Cardiac muscle cell (in vitro differentiated cells and primary cell): Measurements from ENCODE around the gene MEGF6. TPM values are rescaled to one million over a fixed set of nuclear protein-coding genes. Genes with fewer than 3 reads are reported as not detected.

Experiments used
- DNase-seq, 2 donors: peaks; one replicate each; pipeline versions ENCODE4 v3.0.0 to v3.0.0-alpha.2; 2010 to 2017; ENCODE audit warnings: low read depth in 1 of 2, low spot score in 1 of 2
- H3K27ac ChIP-seq: fragments of 200-600 bp; sonication (generic); 2 replicates; pipeline ENCODE4 v1.5.1; 2016
- H3K27me3 ChIP-seq: fragments of 200-600 bp; sonication (generic); 2 replicates; pipeline ENCODE4 v1.6.0; 2016; ENCODE audit warnings: control low read depth
- H3K36me3 ChIP-seq: fragments of 200-600 bp; sonication (generic); 2 replicates; pipeline ENCODE4 v1.5.1; 2016; ENCODE audit warnings: control low read depth
- H3K4me1 ChIP-seq: fragments of 200-600 bp; sonication (generic); 2 replicates; pipeline ENCODE4 v1.8.1; 2017; ENCODE audit warnings: low read depth, mild to moderate bottlenecking, mixed run types
- H3K4me3 ChIP-seq: fragments of 200-600 bp; sonication (generic); 2 replicates; pipeline ENCODE4 v1.5.1; 2016; ENCODE audit warnings: mild to moderate bottlenecking
- H3K9me3 ChIP-seq: fragments of 200-600 bp; sonication (generic); 2 replicates; pipeline ENCODE4 v1.5.1; 2017; ENCODE audit warnings: low read depth, mild to moderate bottlenecking, control low read depth
- polyA plus RNA-seq: library from polyadenylated mRNA; unstranded; fragments of >200 nt; fragmentation: Nextera tagmentation; extraction: Ambion mirVana; gene quantifications from 2 replicates; pipeline ENCODE4 v1.2.1, GENCODE V29; 2016
- total RNA-seq: library from RNA; depleted of rRNA; stranded (reverse); fragments of >200 nt; gene quantifications from 2 replicates; pipeline ENCODE4 v1.2.3, GENCODE V29; 2016
- TF ChIP-seq, protein P1 (sequence below): IDR thresholded peaks from 2 replicates; pipeline ENCODE4 v1.5.1; 2012; ENCODE audit warnings: low read depth, mild to moderate bottlenecking, low read length

MEGF6 gene
- total and polyA plus RNA-seq, 2 experiments from 2014 or later, result 11.1 to 31.7 TPM

DNA sequence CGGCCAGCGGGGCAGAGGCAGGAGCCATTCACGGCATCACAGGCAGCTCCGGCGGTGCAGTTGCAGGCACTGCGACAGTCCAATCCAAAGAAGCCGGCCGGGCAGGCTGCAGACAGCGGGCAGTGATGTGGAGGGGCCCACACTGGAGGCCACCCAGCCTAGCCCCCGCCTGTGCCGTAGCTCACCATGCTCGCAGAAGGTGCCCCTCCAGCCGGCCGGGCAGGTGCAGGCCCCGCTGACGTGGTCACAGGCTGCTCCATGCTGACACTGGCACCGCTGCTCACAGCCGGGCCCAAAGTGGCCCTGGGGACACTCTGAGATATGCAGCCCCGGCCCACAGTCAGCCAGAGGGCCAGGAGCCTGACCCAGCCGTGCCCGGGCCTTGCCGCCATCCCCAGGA, 111.7 kb downstream of the MEGF6 start:
- DNase-seq, result no peak
- Histone ChIP-seq H3K4me1 (no peaks in the 10 kb centered on the region), H3K27me3 (no peaks in the 10 kb centered on the region), H3K4me3 (no peak overlapping the region), H3K27ac (no peak overlapping the region), H3K9me3 (no peaks in the 10 kb centered on the region), H3K36me3 (no peaks in the 10 kb centered on the region)
- TF ChIP-seq, protein P1, sequence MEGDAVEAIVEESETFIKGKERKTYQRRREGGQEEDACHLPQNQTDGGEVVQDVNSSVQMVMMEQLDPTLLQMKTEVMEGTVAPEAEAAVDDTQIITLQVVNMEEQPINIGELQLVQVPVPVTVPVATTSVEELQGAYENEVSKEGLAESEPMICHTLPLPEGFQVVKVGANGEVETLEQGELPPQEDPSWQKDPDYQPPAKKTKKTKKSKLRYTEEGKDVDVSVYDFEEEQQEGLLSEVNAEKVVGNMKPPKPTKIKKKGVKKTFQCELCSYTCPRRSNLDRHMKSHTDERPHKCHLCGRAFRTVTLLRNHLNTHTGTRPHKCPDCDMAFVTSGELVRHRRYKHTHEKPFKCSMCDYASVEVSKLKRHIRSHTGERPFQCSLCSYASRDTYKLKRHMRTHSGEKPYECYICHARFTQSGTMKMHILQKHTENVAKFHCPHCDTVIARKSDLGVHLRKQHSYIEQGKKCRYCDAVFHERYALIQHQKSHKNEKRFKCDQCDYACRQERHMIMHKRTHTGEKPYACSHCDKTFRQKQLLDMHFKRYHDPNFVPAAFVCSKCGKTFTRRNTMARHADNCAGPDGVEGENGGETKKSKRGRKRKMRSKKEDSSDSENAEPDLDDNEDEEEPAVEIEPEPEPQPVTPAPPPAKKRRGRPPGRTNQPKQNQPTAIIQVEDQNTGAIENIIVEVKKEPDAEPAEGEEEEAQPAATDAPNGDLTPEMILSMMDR, result no peak

DNA sequence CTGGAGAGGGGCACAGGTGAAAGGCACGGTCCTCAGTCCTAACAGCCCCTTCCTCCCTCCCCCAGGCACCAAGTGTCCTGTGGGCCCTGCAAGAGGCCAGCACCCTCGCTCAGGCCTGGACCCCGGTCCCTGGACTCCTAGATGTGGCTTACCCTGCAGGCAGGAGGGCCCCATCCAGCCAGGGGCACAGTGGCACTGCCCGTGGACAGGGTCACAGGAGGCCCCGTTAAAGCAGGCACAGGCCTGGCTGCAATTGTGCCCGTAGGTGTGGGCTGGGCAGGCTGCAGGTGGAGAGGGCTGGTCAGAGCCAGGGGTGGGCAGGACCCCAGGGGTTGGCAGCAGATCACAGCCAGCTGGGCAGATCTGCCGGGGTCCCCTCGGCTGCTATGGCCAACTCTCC, 112.3 kb downstream of the MEGF6 start:
- no peak for DNase-seq
- Histone ChIP-seq H3K36me3 (no peaks in the 10 kb centered on the region), H3K27ac (no peak overlapping the region), H3K9me3 (no peaks in the 10 kb centered on the region), H3K4me1 (no peaks in the 10 kb centered on the region), H3K27me3 (no peaks in the 10 kb centered on the region), H3K4me3 (no peak overlapping the region)
- TF ChIP-seq, protein P1, result no peak

DNA sequence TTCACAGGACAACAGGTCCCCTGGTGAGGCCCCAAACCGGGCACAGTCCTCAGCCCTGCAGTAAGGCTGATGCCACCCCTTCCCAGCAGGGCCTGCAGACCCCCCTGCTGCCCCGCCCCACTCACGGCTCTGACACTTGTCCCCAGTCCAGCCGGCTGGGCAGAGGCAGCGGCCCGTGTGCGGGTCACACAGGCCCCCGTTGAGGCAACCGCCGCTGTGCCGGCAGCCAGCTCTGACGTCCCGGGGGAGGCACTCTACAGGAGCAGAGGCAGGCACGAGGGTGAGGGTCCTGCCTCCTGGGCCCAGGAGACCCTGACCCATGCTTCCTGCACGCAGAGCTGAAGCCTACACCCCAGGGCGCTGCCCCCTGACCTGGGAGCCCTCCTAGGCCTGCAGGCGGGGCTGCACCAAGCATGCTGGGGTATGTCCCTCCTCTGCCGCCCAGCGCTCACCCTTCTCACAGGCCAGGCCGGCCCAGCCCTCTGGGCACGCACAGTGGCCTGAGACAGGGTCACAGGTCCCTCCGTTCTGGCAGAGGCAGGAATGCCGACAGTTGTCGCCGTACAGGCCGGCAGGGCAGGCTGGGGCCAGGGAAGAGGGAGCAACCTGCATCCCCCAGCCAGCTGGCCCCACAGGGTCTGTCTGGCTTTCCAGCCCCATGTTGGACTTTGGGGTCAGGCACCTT, 112.9 kb downstream of the MEGF6 start:
- no peaks in the 10 kb centered on the region for H3K27me3 ChIP-seq
- no peak overlapping the region for H3K4me3 ChIP-seq
- no peak overlapping the region for H3K27ac ChIP-seq
- H3K4me1 ChIP-seq, result no peaks in the 10 kb centered on the region
- H3K36me3 ChIP-seq, result no peaks in the 10 kb centered on the region
- TF ChIP-seq, protein P1, result no peak
- DNase-seq, result no peak
- no peaks in the 10 kb centered on the region for H3K9me3 ChIP-seq

DNA sequence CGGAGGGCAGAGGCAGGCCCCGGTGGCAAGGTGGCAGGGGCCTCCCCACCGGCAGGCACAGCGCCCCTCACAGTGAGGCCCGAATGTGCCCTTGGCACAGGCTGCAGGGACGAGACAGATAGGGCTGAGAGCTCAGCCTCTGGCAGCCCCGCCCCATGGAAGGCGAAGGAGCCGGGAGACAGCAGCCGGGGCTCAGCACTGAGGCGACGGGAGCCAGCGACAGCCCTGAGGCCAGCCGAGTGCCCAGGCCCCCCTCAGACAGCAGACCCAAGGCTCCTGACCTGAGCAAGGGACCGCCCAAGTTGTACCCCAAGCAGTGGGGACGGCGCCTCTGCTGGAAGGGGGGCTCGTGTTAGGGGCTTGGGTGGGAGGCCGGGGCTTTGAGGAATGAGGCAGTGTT, 113.8 kb downstream of the MEGF6 start:
- no peak overlapping the region for H3K27ac ChIP-seq
- no peaks in the 10 kb centered on the region for H3K4me1 ChIP-seq
- H3K4me3 ChIP-seq, result no peak overlapping the region
- no peak for DNase-seq
- H3K27me3 ChIP-seq, result no peaks in the 10 kb centered on the region
- TF ChIP-seq, protein P1, result no peak
- no peaks in the 10 kb centered on the region for H3K36me3 ChIP-seq
- no peaks in the 10 kb centered on the region for H3K9me3 ChIP-seq

DNA sequence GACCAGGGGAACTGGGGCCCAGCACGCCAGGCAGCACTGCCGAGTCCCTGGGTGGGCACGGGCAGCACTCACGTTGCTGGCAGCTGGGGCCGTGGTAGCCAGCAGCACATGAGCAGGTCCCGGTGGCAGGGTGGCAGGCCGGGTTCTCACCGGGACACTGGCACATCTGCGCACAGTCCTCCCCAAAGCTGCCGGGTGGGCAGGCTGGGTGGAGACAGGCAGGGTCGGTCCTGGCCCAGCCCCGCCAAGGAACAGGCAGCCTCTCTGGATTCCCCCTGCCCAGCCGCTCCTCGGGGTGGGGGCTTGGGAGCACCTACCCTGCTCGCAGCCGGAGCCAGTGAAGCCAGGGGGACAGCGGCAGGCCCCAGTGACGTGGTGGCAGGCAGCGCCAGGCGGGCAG, 114.4 kb downstream of the MEGF6 start:
- Histone ChIP-seq H3K27ac (no peak overlapping the region), H3K9me3 (no peaks in the 10 kb centered on the region), H3K4me1 (no peaks in the 10 kb centered on the region), H3K4me3 (no peak overlapping the region), H3K36me3 (no peaks in the 10 kb centered on the region), H3K27me3 (no peaks in the 10 kb centered on the region)
- TF ChIP-seq, protein P1, result no peak
- DNase-seq, result no peak
